ENCODE measurements around the gene CNFN.

Gene CNFN

DNA sequence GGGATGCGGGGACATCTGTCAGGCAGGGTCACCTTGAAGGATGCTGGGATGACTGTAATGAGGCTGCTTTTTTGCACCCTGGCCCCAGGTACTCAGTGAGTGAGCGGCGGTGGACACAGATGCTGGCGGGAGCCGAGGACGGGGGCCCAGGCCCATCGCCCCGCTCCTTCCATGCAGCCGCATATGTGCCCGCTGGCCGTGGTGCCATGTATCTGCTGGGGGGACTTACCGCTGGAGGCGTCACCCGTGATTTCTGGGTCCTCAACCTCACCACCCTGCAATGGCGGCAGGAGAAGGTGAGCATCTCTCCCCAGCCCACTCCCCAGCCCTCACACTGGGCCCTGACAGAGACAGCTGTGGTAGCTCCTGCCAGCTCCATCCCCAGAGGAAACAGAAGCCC, 33.4 kb downstream of the CNFN start:
- DNase-seq (ENCODE audit: low spot score), result no peak
- TF ChIP-seq, protein P1, sequence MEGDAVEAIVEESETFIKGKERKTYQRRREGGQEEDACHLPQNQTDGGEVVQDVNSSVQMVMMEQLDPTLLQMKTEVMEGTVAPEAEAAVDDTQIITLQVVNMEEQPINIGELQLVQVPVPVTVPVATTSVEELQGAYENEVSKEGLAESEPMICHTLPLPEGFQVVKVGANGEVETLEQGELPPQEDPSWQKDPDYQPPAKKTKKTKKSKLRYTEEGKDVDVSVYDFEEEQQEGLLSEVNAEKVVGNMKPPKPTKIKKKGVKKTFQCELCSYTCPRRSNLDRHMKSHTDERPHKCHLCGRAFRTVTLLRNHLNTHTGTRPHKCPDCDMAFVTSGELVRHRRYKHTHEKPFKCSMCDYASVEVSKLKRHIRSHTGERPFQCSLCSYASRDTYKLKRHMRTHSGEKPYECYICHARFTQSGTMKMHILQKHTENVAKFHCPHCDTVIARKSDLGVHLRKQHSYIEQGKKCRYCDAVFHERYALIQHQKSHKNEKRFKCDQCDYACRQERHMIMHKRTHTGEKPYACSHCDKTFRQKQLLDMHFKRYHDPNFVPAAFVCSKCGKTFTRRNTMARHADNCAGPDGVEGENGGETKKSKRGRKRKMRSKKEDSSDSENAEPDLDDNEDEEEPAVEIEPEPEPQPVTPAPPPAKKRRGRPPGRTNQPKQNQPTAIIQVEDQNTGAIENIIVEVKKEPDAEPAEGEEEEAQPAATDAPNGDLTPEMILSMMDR (IDR thresholded peaks at IDR 0.05; ENCODE audit: extremely low read depth, missing control alignments), result no peak

DNA sequence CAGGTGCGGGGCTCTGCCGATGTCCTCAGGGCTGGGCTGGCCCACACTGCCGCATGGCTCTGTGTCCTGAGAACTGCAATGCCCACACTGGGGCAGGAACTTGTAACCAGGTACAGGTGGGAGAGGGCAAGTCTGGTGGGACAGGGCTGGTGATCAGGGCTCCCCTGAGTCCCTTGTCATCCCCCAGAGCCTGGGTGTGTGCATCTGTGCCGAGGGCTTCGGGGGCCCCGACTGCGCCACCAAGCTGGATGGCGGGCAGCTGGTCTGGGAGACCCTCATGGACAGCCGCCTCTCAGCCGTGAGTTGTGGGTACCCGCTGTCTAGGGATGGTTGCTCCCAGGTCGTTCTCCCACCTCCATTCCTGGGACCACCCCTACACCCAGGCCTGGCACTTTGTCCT, 34.2 kb downstream of the CNFN start:
- TF ChIP-seq, protein P1 (IDR thresholded peaks at IDR 0.05; ENCODE audit: extremely low read depth, missing control alignments), result no peak
- DNase-seq (ENCODE audit: low spot score), result no peak

DNA sequence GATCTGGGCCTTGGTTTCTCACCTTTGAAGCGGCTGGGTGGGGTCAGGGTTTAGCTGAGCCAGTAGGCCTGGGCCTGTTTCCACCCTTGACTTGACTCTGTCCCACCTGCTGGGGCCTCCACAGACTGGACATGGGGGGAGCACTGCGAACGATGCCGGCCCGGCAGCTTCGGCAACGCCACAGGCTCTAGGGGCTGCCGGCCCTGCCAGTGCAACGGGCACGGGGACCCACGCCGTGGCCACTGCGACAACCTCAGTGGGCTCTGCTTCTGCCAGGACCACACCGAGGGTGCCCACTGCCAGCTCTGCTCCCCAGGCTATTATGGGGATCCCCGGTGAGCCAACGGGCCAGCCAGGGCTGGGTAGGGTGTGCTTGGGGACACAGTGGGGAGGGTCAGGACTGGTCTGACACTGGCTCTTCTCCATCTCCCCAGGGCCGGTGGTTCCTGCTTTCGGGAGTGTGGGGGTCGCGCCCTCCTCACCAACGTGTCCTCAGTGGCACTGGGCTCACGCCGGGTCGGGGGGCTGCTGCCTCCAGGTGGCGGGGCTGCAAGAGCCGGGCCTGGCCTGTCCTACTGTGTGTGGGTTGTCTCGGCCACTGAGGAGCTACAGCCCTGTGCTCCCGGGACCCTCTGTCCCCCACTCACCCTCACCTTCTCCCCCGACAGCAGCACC, 36.6 kb downstream of the CNFN start:
- TF ChIP-seq, protein P1 (IDR thresholded peaks at IDR 0.05; ENCODE audit: extremely low read depth, missing control alignments), result no peak
- no peak for DNase-seq (ENCODE audit: low spot score)

DNA sequence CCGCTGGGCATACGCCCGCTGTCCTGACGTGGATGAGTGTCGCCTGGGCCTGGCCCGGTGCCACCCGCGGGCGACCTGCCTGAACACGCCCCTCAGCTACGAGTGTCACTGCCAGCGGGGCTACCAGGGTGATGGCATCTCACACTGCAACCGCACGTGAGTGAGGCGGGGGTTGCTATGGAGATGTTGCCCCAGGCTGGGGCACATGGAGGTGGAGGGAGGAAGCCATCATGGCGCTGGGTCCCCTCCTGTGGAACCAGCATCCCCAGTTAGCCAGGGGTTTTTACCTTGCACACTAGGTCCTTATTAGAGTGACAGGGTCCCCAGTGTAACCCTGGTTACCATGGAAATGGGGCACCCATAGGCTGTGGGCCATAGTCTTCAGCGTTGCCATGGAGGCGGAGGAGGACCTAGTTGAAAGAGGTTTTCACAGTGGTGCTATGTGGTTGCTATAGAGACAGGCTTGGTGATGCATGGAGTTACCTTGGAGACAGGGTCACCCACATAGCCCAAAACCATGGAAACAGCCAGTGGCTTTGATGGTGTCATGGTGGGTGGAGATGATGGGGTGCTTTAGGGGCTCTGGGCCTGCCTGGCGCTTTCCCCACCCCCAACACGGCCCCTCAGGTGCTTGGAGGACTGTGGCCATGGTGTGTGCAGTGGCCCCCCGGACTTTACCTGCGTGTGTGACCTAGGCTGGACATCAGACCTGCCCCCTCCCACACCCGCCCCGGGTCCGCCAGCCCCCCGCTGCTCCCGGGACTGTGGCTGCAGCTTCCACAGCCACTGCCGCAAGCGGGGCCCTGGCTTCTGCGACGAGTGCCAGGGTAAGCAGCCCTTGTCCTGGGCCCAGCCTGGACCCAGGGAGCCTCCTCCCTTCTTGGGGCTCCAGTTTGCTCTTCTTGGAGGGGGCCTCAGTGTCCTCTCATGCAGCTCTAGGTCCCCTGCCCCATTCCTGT, 37.5 kb downstream of the CNFN start:
- TF ChIP-seq, protein P1 (IDR thresholded peaks at IDR 0.05; ENCODE audit: extremely low read depth, missing control alignments), result no peak
- DNase-seq (ENCODE audit: low spot score), result peak; percentile 51

DNA sequence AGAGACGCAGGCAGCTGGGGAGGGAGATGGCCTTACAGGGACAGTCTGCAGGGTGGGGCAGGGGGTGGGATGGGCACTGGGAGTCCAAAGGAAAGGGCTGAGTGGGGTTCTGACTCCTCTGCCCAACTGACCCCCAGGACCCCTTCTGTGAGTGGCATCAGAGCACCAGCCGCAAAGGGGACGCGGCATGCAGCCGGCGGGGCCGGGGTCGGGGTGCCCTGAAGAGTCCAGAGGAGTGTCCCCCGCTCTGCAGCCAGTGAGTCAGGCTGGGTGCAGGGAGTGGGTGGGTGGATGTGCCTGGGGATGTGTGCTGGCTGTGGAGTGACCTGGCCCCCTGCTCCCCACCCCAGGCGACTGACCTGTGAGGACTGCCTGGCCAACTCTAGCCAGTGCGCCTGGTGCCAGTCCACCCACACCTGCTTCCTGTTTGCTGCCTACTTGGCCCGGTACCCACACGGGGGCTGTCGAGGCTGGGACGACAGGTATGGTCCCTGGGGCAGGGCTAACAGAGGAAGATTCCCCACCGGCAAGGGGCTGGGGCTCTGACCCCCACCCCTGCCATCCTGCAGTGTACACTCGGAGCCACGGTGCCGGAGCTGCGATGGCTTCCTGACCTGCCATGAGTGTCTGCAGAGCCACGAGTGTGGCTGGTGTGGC, 38.9 kb downstream of the CNFN start:
- TF ChIP-seq, protein P1 (IDR thresholded peaks at IDR 0.05; ENCODE audit: extremely low read depth, missing control alignments), result no peak
- no peak for DNase-seq (ENCODE audit: low spot score)

DNA sequence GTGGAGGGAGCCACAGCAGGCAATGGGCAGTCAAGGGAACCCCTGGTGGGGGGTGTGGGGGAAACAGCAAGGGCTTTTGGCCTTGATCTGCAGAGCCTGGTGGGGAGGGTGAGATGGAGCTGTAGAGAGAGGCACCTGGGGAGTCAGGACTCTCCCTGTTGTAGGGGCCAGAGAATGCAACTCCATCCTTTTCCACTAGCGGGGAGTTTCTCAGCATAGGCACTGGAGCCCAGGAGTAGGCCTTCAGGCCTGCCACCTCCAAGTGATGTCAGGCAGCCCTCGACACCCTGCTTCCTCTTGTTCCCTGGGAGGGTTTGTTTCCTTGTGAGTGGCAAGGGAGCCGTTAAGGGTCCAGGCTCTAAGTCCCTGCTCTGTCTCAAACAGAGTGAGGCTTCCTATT, 39.7 kb downstream of the CNFN start:
- TF ChIP-seq, protein P1 (IDR thresholded peaks at IDR 0.05; ENCODE audit: extremely low read depth, missing control alignments), result no peak
- no peak for DNase-seq (ENCODE audit: low spot score)

All from GM20000 (cell line).